Measurements from ENCODE around the gene TOX3.

DNA sequence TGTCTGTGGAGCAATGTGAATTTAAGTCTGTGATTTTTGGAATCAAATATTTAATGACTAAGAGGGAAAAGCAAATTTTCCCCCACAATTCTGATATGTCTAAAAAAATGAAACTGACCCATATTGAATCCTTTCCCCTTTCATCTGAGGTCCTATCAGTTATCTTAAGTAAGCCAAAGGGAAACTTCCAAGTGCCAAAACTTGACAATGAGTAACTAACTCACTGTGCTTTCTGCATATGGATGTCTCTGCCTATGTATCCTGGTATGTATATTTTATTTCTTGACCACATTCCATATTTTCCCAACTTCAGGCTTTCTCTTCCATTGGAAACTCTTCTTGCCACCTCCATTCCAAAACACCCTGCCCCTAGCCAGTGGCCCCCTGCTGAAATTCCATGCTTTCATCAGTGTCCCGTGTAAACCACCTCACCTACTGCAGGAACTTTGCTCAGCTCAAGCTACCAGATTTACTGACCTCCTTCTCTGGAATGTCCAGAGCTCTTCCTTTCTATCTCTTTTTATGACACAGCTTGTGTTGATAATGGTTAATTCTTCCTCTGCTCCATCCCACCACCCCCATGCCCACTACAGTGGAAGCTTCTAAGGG is 59.0 kb downstream of the TOX3 start:
- TF ChIP-seq, protein P1, sequence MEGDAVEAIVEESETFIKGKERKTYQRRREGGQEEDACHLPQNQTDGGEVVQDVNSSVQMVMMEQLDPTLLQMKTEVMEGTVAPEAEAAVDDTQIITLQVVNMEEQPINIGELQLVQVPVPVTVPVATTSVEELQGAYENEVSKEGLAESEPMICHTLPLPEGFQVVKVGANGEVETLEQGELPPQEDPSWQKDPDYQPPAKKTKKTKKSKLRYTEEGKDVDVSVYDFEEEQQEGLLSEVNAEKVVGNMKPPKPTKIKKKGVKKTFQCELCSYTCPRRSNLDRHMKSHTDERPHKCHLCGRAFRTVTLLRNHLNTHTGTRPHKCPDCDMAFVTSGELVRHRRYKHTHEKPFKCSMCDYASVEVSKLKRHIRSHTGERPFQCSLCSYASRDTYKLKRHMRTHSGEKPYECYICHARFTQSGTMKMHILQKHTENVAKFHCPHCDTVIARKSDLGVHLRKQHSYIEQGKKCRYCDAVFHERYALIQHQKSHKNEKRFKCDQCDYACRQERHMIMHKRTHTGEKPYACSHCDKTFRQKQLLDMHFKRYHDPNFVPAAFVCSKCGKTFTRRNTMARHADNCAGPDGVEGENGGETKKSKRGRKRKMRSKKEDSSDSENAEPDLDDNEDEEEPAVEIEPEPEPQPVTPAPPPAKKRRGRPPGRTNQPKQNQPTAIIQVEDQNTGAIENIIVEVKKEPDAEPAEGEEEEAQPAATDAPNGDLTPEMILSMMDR (conservative IDR thresholded peaks at IDR 0.05), result no peak
- no peak for TF ChIP-seq ZFX (IDR thresholded peaks at IDR 0.05)

Measured in C4-2B (cell line).